Muscle layer of duodenum (tissue), 2 donors: ENCODE measurements around the gene ZSWIM5.
"Not testable (repeated sequence)": the region's sequence is repeated elsewhere in the genome, so short reads cannot be mapped to it uniquely, and the experiment has no call there.

Experiments
- H3K27ac ChIP-seq: one replicate; pipeline ENCODE4 v1.7.0; 2013; ENCODE audit warnings: mild to moderate bottlenecking, low read length
- H3K27me3 ChIP-seq: one replicate; pipeline ENCODE4 v1.7.0; 2013; ENCODE audit warnings: low read depth, mild to moderate bottlenecking, control low read depth, low read length
- H3K36me3 ChIP-seq, 2 donors: one replicate each; pipeline ENCODE4 v1.7.0; 2013; ENCODE audit warnings: low read length in 2 of 2, control low read depth in 1 of 2, mild to moderate bottlenecking in 1 of 2; ENCODE audit not compliant: insufficient read depth in 2 of 2, control insufficient read depth in 1 of 2
- H3K4me1 ChIP-seq, 2 donors: one replicate each; pipeline ENCODE4 v1.7.0; 2013; ENCODE audit warnings: low read length in 2 of 2, mild to moderate bottlenecking in 2 of 2, control low read depth in 1 of 2, moderate library complexity in 1 of 2; ENCODE audit not compliant: insufficient read depth in 2 of 2, control insufficient read depth in 1 of 2
- H3K4me3 ChIP-seq, 2 donors: one replicate each; pipeline ENCODE4 v1.7.0; 2013; ENCODE audit warnings: low read length in 2 of 2, low read depth in 1 of 2, mild to moderate bottlenecking in 1 of 2
- H3K9me3 ChIP-seq, 2 donors: one replicate each; pipeline ENCODE4 v1.7.0; 2013; ENCODE audit warnings: low read length in 2 of 2, control low read depth in 1 of 2, mild to moderate bottlenecking in 1 of 2; ENCODE audit not compliant: control insufficient read depth in 1 of 2
- donor health status: healthy.

The ZSWIM5 gene

DNA sequence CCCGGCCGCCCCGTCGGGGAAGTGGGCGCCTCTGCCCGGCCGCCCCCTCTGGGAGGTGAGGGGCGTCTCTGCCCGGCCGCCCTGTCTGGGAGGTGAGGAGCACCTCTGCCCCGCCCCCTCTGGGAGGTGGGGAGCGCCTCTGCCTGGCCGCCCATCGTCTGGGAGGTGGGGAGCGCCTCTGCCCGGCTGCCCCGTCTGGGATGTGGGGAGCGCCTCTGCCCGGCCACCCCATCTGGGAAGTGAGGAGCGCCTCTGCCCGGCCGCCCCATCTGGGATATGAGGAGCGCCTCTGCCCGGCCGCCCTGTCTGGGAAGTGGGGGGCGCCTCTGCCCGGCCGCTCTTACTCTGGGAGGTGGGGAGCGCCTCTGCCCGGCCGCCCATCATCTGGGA lies 100.3 kb downstream of the ZSWIM5 start:
- not testable (repeated sequence) for H3K4me3 ChIP-seq, H3K27me3 ChIP-seq, H3K36me3 ChIP-seq, H3K4me1 ChIP-seq, H3K9me3 ChIP-seq, H3K27ac ChIP-seq

GRCh38 chr1:45105486-45106155 lies 100.8 kb downstream of the ZSWIM5 start:
- not testable (repeated sequence) for H3K9me3 ChIP-seq, H3K36me3 ChIP-seq, H3K27me3 ChIP-seq, H3K27ac ChIP-seq, H3K4me3 ChIP-seq, H3K4me1 ChIP-seq

- Histone ChIP-seq H3K4me1 (no peaks in the 10 kb centered on the region), H3K36me3 (no peaks in the 10 kb centered on the region), H3K27me3 (no peaks in the 10 kb centered on the region), H3K27ac (no peak overlapping the region), H3K9me3 (no peaks in the 10 kb centered on the region), H3K4me3 (no peak overlapping the region)
These were observed 102.9 kb downstream of the ZSWIM5 start for GRCh38 chr1:45103534-45103933.

GRCh38 chr1:45101947-45102346 lies 104.5 kb downstream of the ZSWIM5 start:
- no peak overlapping the region for H3K27ac ChIP-seq
- H3K9me3 ChIP-seq = no peaks in the 10 kb centered on the region
- H3K27me3 ChIP-seq = no peaks in the 10 kb centered on the region

DNA sequence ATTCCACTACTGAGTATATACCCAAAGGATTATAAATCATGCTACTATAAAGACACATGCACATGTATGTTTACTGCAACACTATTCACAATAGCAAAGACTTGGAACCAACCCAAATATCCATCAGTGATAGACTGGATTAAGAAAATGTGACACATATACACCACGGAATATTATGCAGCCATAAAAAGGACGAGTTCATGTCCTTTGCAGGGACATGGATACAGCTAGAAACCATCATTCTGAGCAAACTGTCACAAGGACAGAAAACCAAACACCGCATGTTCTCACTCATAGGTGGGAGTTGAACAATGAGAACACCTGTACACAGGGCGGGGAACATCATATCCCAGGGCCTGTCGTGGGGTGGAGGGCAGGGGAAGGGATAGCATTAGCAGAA lies 104.9 kb downstream of the ZSWIM5 start:
- H3K4me3 ChIP-seq, H3K4me1 ChIP-seq, H3K27ac ChIP-seq, H3K9me3 ChIP-seq, H3K36me3 ChIP-seq, H3K27me3 ChIP-seq: not testable (repeated sequence)

More at GRCh38 chr1:45101947-45102346, 104.5 kb downstream of the ZSWIM5 start:
- H3K4me1 ChIP-seq = no peaks in the 10 kb centered on the region
- H3K36me3 ChIP-seq = no peaks in the 10 kb centered on the region
- H3K4me3 ChIP-seq = no peak overlapping the region

- H3K4me1 ChIP-seq = peaks cover 0 to 4% of the 10 kb centered on the region in 2 donors
- no peak overlapping the region for H3K27ac ChIP-seq
- H3K4me3 ChIP-seq = no peak overlapping the region
- no peaks in the 10 kb centered on the region for H3K9me3 ChIP-seq
- no peaks in the 10 kb centered on the region for H3K36me3 ChIP-seq
- H3K27me3 ChIP-seq = no peaks in the 10 kb centered on the region
These were observed 108.5 kb downstream of the ZSWIM5 start for GRCh38 chr1:45097944-45098343.

GRCh38 chr1:45097079-45097478 lies 109.3 kb downstream of the ZSWIM5 start:
- H3K27ac ChIP-seq = no peak overlapping the region
- H3K27me3 ChIP-seq = no peaks in the 10 kb centered on the region
- H3K4me3 ChIP-seq = no peak overlapping the region
- peaks cover 0 to 4% of the 10 kb centered on the region in 2 donors for H3K4me1 ChIP-seq
- H3K9me3 ChIP-seq = no peaks in the 10 kb centered on the region
- H3K36me3 ChIP-seq = no peaks in the 10 kb centered on the region

DNA sequence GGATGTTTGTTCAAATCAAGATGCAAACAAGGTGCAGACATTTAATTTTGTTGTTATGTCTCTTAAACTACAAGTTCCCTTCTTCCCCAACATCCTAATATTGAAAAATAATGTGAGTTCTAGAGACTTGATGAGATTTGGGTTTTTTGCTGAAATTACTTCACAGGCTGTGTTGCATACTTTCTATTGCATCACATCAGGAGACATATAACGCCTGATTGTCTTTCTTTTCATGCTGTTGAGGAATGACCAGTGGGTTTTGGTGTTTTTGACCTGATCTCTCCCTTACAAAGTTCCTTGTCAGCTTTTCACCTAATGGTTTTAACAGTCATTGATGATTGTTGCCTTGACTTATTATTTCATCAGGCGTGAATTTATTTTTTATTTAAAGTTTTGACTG lies 111.0 kb downstream of the ZSWIM5 start:
- no peak overlapping the region for H3K27ac ChIP-seq
- no peaks in the 10 kb centered on the region for H3K9me3 ChIP-seq
- H3K4me3 ChIP-seq = no peak overlapping the region
- peaks cover 0 to 4% of the 10 kb centered on the region in 2 donors for H3K4me1 ChIP-seq
- H3K36me3 ChIP-seq = no peaks in the 10 kb centered on the region
- H3K27me3 ChIP-seq = no peaks in the 10 kb centered on the region

- H3K36me3 ChIP-seq, H3K4me1 ChIP-seq, H3K4me3 ChIP-seq, H3K9me3 ChIP-seq, H3K27ac ChIP-seq, H3K27me3 ChIP-seq: not testable (repeated sequence)
These were observed 112.0 kb downstream of the ZSWIM5 start for GRCh38 chr1:45094371-45094770.

DNA sequence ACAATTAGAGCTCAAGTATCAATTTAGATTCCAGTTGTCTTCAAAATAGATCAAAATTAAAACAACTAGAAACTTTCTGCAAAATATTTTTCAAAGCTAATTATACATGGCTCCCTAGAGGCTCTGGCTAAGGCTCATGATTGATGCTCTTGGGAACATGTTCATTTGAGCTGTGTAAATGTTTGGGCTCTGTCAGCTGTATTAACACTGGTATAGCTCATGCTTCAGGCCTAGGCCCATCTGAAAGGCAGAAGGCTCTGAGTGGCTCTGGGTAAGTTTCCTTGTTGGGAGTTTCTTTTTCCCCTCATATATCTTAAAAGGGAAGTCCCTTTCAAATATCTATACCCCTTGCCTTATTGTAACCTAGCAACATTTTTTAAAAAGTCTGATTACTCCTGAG lies 113.1 kb downstream of the ZSWIM5 start:
- no peak overlapping the region for H3K4me3 ChIP-seq
- peaks cover 0 to 4% of the 10 kb centered on the region in 2 donors for H3K4me1 ChIP-seq
- no peaks in the 10 kb centered on the region for H3K36me3 ChIP-seq
- no peaks in the 10 kb centered on the region for H3K9me3 ChIP-seq
- no peak overlapping the region for H3K27ac ChIP-seq
- no peaks in the 10 kb centered on the region for H3K27me3 ChIP-seq

- Histone ChIP-seq H3K27ac (no peak overlapping the region), H3K4me3 (no peak overlapping the region), H3K27me3 (no peaks in the 10 kb centered on the region), H3K9me3 (no peaks in the 10 kb centered on the region), H3K4me1 (no peaks in the 10 kb centered on the region), H3K36me3 (no peaks in the 10 kb centered on the region)
These were observed 116.7 kb downstream of the ZSWIM5 start for GRCh38 chr1:45089711-45090110.

GRCh38 chr1:45084562-45084961 lies 121.8 kb downstream of the ZSWIM5 start:
- Histone ChIP-seq H3K4me3 (no peak overlapping the region), H3K27me3 (no peaks in the 10 kb centered on the region), H3K36me3 (no peaks in the 10 kb centered on the region), H3K9me3 (no peaks in the 10 kb centered on the region), H3K4me1 (no peaks in the 10 kb centered on the region), H3K27ac (no peak overlapping the region)
